HepG2 (cell line): ENCODE measurements around the gene ALDH7A1. TPM values are rescaled to one million over a fixed set of nuclear protein-coding genes. Genes with fewer than 3 reads are reported as not detected.

Experiments used
- KDM5A ChIP-seq: fragments of 200-600 bp; sonication (generic); IDR thresholded peaks from 2 replicates; pipeline ENCODE4 v1.7.0; 2018; ENCODE audit warnings: antibody characterized with exemption, mild to moderate bottlenecking, low read length, borderline replicate concordance
- LCORL ChIP-seq, 2 experiments: fragments of 450-650 bp in 1 of 2; sonication (generic) in 1 of 2; formaldehyde crosslinking in 1 of 2; IDR thresholded peaks; 2 replicates each; pipeline versions ENCODE4 v1.5.0 to v1.6.1; 2017 to 2020; ENCODE audit warnings: antibody characterized with exemption in 1 of 2, missing genetic modification reagents in 1 of 2
- ZNF121 ChIP-seq: sonication (generic); formaldehyde crosslinking; IDR thresholded peaks from 2 replicates; pipeline ENCODE4 v1.5.0; 2020; ENCODE audit warnings: mild to moderate bottlenecking, missing genetic modification reagents
- polyA plus RNA-seq, 8 experiments: library from polyadenylated mRNA; depleted of rRNA in 3 of 8; stranded (reverse) in 7 of 8; unstranded in 1 of 8; fragments of >200 nt; fragmentation: Illumina TruSeq in 4 of 8; extraction: Trizol in 4 of 8; gene quantifications; 2 replicates each; pipeline versions ENCODE4 v1.2.1 to v1.2.3, GENCODE V29; 2011 to 2016; ENCODE audit warnings: low read depth in 4 of 8, missing spikeins in 1 of 8, mixed read lengths in 1 of 8; ENCODE audit not compliant: insufficient read depth in 1 of 8
- total RNA-seq, 5 experiments: library from RNA; depleted of rRNA; stranded (reverse); fragments of >200 nt; fragmentation: Illumina TruSeq; extraction: Trizol; gene quantifications; 2 replicates each; pipeline ENCODE4 v1.2.3, GENCODE V29; 2016; ENCODE audit warnings: low read depth in 1 of 5
- TF ChIP-seq, protein P1 (sequence below): sonication (generic); formaldehyde crosslinking; IDR thresholded peaks from 2 replicates; pipeline ENCODE4 v1.4.0; 2020; ENCODE audit warnings: missing genetic modification reagents
- TF ChIP-seq, protein P2 (sequence below): sonication (generic); formaldehyde crosslinking; IDR thresholded peaks from 2 replicates; pipeline ENCODE4 v1.4.0; 2020; ENCODE audit warnings: mild to moderate bottlenecking, missing genetic modification reagents
- TF ChIP-seq, protein P3 (sequence below): sonication (generic); formaldehyde crosslinking; IDR thresholded peaks from one replicate; pipeline ENCODE4 v1.5.1; 2020; ENCODE audit warnings: mild to moderate bottlenecking, missing genetic modification reagents; ENCODE audit errors: not compliant biosample characterization
- TF ChIP-seq, protein P4 (sequence below): sonication (generic); formaldehyde crosslinking; IDR thresholded peaks from 2 replicates; pipeline ENCODE4 v1.8.1; 2023; ENCODE audit warnings: mild to moderate bottlenecking, inconsistent platforms, moderate library complexity, missing genetic modification reagents, borderline replicate concordance

ALDH7A1 gene
- total and polyA plus RNA-seq, 2 of the 13 experiments (the other 11 are each of a cell fraction or from before 2014, with no cell fraction given): 69.0 to 100 TPM

DNA sequence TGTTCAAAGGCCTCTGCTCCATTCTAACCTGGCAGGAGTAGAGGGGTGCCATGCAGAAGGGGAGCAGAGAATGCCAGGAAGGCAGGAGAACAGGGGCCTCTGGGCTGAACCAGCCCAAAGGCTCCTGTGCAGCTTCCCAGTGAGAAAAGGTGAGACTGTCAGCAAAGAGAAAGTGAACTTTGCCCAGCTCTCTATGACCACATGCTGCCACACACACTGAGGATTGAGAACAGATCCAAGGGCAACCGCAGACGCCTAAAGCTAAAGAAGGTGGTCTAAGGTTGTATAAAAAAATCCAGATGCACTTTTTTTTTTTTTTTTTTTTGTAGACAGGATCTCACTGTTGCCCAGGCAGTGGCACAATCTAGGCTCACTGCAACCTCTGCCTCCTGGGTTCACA, 51.4 kb downstream of the ALDH7A1 start (continued):
- TF ChIP-seq, protein P1, sequence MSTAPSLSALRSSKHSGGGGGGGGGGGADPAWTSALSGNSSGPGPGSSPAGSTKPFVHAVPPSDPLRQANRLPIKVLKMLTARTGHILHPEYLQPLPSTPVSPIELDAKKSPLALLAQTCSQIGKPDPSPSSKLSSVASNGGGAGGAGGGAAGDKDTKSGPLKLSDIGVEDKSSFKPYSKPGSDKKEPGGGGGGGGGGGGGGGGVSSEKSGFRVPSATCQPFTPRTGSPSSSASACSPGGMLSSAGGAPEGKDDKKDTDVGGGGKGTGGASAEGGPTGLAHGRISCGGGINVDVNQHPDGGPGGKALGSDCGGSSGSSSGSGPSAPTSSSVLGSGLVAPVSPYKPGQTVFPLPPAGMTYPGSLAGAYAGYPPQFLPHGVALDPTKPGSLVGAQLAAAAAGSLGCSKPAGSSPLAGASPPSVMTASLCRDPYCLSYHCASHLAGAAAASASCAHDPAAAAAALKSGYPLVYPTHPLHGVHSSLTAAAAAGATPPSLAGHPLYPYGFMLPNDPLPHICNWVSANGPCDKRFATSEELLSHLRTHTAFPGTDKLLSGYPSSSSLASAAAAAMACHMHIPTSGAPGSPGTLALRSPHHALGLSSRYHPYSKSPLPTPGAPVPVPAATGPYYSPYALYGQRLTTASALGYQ: no peak
- TF ChIP-seq ZNF121 (CRISPR knock-in tag) (no peak), KDM5A (no peak), LCORL (IDR thresholded peaks at IDR 0.05) (no peak), LCORL (CRISPR knock-in tag; IDR thresholded peaks at IDR 0.05) (no peak)
- TF ChIP-seq, protein P2, sequence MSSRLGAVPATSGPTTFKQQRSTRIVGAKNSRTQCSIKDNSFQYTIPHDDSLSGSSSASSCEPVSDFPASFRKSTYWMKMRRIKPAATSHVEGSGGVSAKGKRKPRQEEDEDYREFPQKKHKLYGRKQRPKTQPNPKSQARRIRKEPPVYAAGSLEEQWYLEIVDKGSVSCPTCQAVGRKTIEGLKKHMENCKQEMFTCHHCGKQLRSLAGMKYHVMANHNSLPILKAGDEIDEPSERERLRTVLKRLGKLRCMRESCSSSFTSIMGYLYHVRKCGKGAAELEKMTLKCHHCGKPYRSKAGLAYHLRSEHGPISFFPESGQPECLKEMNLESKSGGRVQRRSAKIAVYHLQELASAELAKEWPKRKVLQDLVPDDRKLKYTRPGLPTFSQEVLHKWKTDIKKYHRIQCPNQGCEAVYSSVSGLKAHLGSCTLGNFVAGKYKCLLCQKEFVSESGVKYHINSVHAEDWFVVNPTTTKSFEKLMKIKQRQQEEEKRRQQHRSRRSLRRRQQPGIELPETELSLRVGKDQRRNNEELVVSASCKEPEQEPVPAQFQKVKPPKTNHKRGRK (CRISPR knock-in tag): no peak
- TF ChIP-seq, protein P3, sequence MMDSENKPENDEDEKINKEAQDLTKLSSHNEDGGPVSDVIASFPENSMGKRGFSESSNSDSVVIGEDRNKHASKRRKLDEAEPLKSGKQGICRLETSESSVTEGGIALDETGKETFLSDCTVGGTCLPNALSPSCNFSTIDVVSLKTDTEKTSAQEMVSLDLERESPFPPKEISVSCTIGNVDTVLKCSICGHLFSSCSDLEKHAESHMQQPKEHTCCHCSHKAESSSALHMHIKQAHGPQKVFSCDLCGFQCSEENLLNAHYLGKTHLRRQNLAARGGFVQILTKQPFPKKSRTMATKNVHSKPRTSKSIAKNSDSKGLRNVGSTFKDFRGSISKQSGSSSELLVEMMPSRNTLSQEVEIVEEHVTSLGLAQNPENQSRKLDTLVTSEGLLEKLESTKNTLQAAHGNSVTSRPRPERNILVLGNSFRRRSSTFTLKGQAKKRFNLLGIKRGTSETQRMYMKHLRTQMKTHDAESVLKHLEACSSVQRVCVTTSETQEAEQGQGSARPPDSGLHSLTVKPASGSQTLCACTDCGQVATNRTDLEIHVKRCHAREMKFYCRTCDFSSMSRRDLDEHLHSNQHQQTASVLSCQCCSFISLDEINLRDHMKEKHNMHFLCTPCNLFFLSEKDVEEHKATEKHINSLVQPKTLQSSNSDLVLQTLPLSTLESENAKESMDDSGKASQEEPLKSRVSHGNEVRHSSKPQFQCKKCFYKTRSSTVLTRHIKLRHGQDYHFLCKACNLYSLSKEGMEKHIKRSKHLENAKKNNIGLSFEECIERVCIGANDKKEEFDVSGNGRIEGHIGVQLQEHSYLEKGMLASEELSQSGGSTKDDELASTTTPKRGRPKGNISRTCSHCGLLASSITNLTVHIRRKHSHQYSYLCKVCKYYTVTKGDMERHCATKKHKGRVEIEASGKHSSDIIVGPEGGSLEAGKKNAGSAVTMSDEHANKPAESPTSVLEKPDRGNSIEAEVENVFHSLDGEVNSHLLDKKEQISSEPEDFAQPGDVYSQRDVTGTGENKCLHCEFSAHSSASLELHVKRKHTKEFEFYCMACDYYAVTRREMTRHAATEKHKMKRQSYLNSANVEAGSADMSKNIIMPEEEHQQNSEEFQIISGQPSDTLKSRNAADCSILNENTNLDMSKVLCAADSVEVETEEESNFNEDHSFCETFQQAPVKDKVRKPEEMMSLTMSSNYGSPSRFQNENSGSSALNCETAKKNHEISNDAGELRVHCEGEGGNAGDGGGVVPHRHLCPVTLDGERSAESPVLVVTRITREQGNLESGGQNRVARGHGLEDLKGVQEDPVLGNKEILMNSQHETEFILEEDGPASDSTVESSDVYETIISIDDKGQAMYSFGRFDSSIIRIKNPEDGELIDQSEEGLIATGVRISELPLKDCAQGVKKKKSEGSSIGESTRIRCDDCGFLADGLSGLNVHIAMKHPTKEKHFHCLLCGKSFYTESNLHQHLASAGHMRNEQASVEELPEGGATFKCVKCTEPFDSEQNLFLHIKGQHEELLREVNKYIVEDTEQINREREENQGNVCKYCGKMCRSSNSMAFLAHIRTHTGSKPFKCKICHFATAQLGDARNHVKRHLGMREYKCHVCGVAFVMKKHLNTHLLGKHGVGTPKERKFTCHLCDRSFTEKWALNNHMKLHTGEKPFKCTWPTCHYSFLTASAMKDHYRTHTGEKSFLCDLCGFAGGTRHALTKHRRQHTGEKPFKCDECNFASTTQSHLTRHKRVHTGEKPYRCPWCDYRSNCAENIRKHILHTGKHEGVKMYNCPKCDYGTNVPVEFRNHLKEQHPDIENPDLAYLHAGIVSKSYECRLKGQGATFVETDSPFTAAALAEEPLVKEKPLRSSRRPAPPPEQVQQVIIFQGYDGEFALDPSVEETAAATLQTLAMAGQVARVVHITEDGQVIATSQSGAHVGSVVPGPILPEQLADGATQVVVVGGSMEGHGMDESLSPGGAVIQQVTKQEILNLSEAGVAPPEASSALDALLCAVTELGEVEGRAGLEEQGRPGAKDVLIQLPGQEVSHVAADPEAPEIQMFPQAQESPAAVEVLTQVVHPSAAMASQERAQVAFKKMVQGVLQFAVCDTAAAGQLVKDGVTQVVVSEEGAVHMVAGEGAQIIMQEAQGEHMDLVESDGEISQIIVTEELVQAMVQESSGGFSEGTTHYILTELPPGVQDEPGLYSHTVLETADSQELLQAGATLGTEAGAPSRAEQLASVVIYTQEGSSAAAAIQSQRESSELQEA (CRISPR knock-in tag): no peak
- TF ChIP-seq, protein P4, sequence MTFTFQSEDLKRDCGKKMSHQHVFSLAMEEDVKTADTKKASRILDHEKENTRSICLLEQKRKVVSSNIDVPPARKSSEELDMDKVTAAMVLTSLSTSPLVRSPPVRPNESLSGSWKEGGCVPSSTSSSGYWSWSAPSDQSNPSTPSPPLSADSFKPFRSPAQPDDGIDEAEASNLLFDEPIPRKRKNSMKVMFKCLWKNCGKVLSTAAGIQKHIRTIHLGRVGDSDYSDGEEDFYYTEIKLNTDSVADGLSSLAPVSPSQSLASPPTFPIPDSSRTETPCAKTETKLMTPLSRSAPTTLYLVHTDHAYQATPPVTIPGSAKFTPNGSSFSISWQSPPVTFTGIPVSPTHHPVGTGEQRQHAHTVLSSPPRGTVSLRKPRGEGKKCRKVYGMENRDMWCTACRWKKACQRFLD: no peak
